GM13977 (cell line): Measurements from ENCODE around the gene MBD3.

ENCODE experiments used
- DNase-seq: peaks from one replicate; pipeline ENCODE4 v3.0.0; 2012; ENCODE audit warnings: low spot score
- CTCF ChIP-seq: IDR thresholded peaks from 2 replicates; pipeline ENCODE4 v1.5.1; 2012; ENCODE audit warnings: mild to moderate bottlenecking, control low read depth; ENCODE audit not compliant: insufficient read depth; ENCODE audit errors: extremely low read depth, missing control alignments
- in situ Hi-C: fragments of 300-500 bp; cut with MboI; formaldehyde crosslinking; loops from one replicate; pipeline ENCODE4 v1.12.0; 2022; ENCODE audit warnings: low sequenced_read_pairs, low pct_unique_long_range_greater_than_20kb, mixed read lengths, inconsistent platforms; ENCODE audit not compliant: unreplicated experiment

The MBD3 gene

GRCh38 chr19:1632462-1633268, 40.0 kb upstream of the MBD3 start:
- no peak for TF ChIP-seq CTCF
- in situ Hi-C loops = no loop called here
- no peak for DNase-seq

GRCh38 chr19:1631557-1632100, 39.0 kb upstream of the MBD3 start:
- in situ Hi-C loops = no loop called here
- no peak for TF ChIP-seq CTCF

GRCh38 chr19:1630811-1631210, 38.1 kb upstream of the MBD3 start:
- in situ Hi-C loops = no loop called here
- no peak for DNase-seq
- TF ChIP-seq CTCF = no peak

More at GRCh38 chr19:1631557-1632100, 39.0 kb upstream of the MBD3 start:
- DNase-seq = no peak

- in situ Hi-C loops = no loop called here
- TF ChIP-seq CTCF = no peak
- no peak for DNase-seq
These were observed 37.3 kb upstream of the MBD3 start for GRCh38 chr19:1630012-1630411.

- DNase-seq = no peak
- in situ Hi-C loops = no loop called here
- TF ChIP-seq CTCF = no peak
These were observed 36.7 kb upstream of the MBD3 start for GRCh38 chr19:1629256-1629808.

- no peak for DNase-seq
- in situ Hi-C loops = no loop called here
- TF ChIP-seq CTCF = no peak
These were observed 34.5 kb upstream of the MBD3 start for GRCh38 chr19:1627194-1627593.
